ENCODE data around the gene PAK1. TPM values are rescaled to one million over a fixed set of nuclear protein-coding genes. Genes with fewer than 3 reads are reported as not detected.

The PAK1 gene
- total and polyA plus RNA-seq, 2 of the 4 experiments (the other 2 are of a cell fraction) = 34.3 to 60.6 TPM

GRCh38 chr11:77302752-77303151 is 171.1 kb downstream of the PAK1 start:
- no peak for ATAC-seq (ENCODE audit: low read depth)
- H2AK9ac ChIP-seq (replicated peaks; ENCODE audit: low read depth, low read length, poor library complexity) = no peak overlapping the region

More at GRCh38 chr11:77302752-77303151, 171.1 kb downstream of the PAK1 start:
- no peak for DNase-seq
- H3K18ac ChIP-seq (ENCODE audit: low read depth, low read length) = no peak overlapping the region
- no peak overlapping the region for H2BK15ac ChIP-seq (ENCODE audit: low read depth, low read length)
- H3K4ac ChIP-seq (ENCODE audit: low read depth, low read length) = no peak overlapping the region
- no peak overlapping the region for H2BK120ac ChIP-seq (ENCODE audit: low read depth, low read length)
- no peak overlapping the region for H3K27ac ChIP-seq (ENCODE audit: insufficient read depth, low read length)
- H4K8ac ChIP-seq (ENCODE audit: low read depth in 2 of 2, low read length in 2 of 2) = no peak overlapping the region
- H3K4me1 ChIP-seq (ENCODE audit: control insufficient read depth, insufficient read depth, low read length) = no peaks in the 10 kb centered on the region
- no peaks in the 10 kb centered on the region for H4K20me1 ChIP-seq (ENCODE audit: insufficient read depth, low read length)
- H3K4me3 ChIP-seq (ENCODE audit: insufficient read depth, low read depth, low read length) = no peak overlapping the region
- H4K5ac ChIP-seq (ENCODE audit: low read depth, low read length) = no peak overlapping the region
- H2BK20ac ChIP-seq (ENCODE audit: low read depth, low read length) = no peak overlapping the region
- dilution Hi-C loops (cut with HindIII; ENCODE audit: low sequenced_read_pairs, unreplicated experiment) (no loop called here), intact Hi-C loops (cut with micrococcal nuclease) (no loop called here), in situ Hi-C loops (cut with MboI; ENCODE audit: low sequenced_read_pairs) (no loop called here)
- H3K9ac ChIP-seq (ENCODE audit: low read depth, low read length) = no peak overlapping the region
- no peak overlapping the region for H3K23ac ChIP-seq (ENCODE audit: low read depth, low read length)
- H2AFZ ChIP-seq (replicated peaks; ENCODE audit: low read length, poor library complexity) = no peak overlapping the region
- peaks cover 3% of the 10 kb centered on the region; the same call in 1 of the 2 replicates for H3K9me1 ChIP-seq (ENCODE audit: insufficient read depth, low read length)
- WGBS, 2 experiments (ENCODE audit: extremely low coverage in 2 of 2, insufficient read length in 1 of 2) = 50% methylated on average over 1 of the region's 3 CpGs; no CpG with 5 or more reads in 1 of the 2 experiments
- H3K14ac ChIP-seq (replicated peaks; ENCODE audit: low read depth, low read length) = no peak overlapping the region
- no peak overlapping the region for H4K91ac ChIP-seq (ENCODE audit: insufficient read depth, low read depth, low read length)
- no peak overlapping the region for H2BK5ac ChIP-seq (ENCODE audit: low read depth, low read length, poor library complexity, severe bottlenecking)
- ChIA-PET CTCF (no interaction called here), POLR2A (ENCODE audit: unreplicated experiment) (no interaction called here)
- H3K27me3 ChIP-seq (ENCODE audit: control insufficient read depth, insufficient read depth, low read length) = no peaks in the 10 kb centered on the region
- TF ChIP-seq FOS (IDR thresholded peaks at IDR 0.05; ENCODE audit: low read depth, low read length) = no peak
- TF ChIP-seq RCOR1 (IDR thresholded peaks at IDR 0.05; ENCODE audit: insufficient replicate concordance, low read length) = no peak
- TF ChIP-seq MAZ (IDR thresholded peaks at IDR 0.05; ENCODE audit: borderline replicate concordance, low read depth, low read length) = no peak
- TF ChIP-seq CTCF (conservative IDR thresholded peaks at IDR 0.05; ENCODE audit: low read depth, low read length) = no peak
- no peak for TF ChIP-seq USF2 (IDR thresholded peaks at IDR 0.05; ENCODE audit: low read depth, low read length)
- no peak for TF ChIP-seq MXI1 (IDR thresholded peaks at IDR 0.05; ENCODE audit: borderline replicate concordance, low read depth, low read length)
- TF ChIP-seq MAFK (IDR thresholded peaks at IDR 0.05; ENCODE audit: low read depth, low read length) = no peak
- TF ChIP-seq SMC3 (IDR thresholded peaks at IDR 0.05; ENCODE audit: low read depth, low read length) = no peak
- TF ChIP-seq POLR2A (IDR thresholded peaks at IDR 0.05; ENCODE audit: low read depth, low read length) = no peak
- no peak for TF ChIP-seq CHD1 (IDR thresholded peaks at IDR 0.05; ENCODE audit: low read depth, low read length)
- TF ChIP-seq RFX5 (IDR thresholded peaks at IDR 0.05; ENCODE audit: low read depth, low read length) = no peak
- no peak overlapping the region for H3K4me2 ChIP-seq (ENCODE audit: low read depth, low read length)
- H2AK5ac ChIP-seq (ENCODE audit: low read depth, low read length) = no peak overlapping the region
- H3K9me3 ChIP-seq (ENCODE audit: control insufficient read depth, insufficient read depth, low read length) = no peaks in the 10 kb centered on the region
- H3K36me3 ChIP-seq (ENCODE audit: control insufficient read depth, insufficient read depth, low read length) = no peaks in the 10 kb centered on the region
- BruUV-seq (replicated peaks) = no TSS peak
- no peaks in the 10 kb centered on the region for H3K79me1 ChIP-seq (ENCODE audit: low read depth in 1 of 2, low read length in 2 of 2)
- H3K56ac ChIP-seq (ENCODE audit: extremely low read depth, insufficient read depth, low read length) = no peak overlapping the region

All from IMR-90 (cell line).